ENCODE data around the gene FGD5.
"Not testable (repeated sequence)": the region's sequence is repeated elsewhere in the genome, so short reads cannot be mapped to it uniquely, and the experiment has no call there.

The FGD5 gene

DNA sequence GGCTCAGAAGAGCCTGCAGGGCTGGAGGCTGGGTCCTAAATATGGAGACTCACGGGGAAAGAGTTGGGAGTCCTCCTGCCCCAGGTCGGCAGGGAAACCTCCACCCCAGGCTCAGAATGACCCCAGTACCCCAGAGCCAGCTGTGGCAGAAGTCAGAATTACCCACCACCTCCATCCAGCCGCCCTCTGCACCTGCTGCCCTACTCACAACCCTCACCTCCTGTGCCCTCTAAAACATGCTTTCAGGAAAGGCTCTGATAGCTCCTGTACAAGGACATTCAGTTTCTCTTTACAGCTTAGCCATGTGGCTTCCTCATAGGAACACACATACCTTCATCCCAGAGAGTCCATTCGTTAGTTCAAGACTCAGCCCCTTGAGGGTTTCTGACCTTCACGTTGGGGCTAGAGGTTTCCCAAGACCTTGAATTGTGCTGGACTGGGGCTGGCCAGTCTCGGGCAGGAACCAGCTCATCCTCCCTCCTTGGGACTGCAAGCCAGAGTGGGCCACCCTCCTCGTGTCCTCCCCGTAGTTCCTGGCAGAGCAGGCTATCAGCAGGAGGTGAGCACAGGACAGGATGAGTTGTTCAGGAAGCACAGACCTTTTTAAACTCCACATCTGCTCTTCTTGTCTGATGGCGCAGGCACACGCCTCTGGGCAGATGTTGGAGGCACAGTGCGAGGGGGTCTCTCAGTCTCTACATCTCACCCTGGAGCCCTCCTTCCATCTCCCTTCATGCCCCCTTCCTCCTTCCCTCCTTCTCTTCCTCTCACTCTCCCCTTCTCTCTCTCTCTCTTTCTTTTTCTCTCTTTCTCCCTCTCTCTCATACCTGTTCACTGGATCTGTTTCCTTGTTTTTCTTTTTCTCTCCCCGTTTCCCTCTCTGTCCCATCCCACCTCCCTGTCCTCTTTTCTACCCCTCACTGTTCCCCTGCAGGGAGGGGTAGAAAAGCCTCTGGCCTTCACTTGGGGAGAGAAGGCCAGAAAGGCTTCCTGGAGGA is 72.7 kb downstream of the FGD5 start:
- H3K9me3 ChIP-seq (ENCODE audit: insufficient read depth, low read depth, low read length): no peaks in the 10 kb centered on the region
- no peak overlapping the region for H3K9ac ChIP-seq (ENCODE audit: low read depth, low read length)
- H3K27ac ChIP-seq (ENCODE audit: low read length): no peak overlapping the region
- H3K4me1 ChIP-seq (ENCODE audit: insufficient read depth, low read length): no peaks in the 10 kb centered on the region
- no peaks in the 10 kb centered on the region for H3K36me3 ChIP-seq (ENCODE audit: insufficient read depth, low read depth, low read length)
- H3K4me3 ChIP-seq (ENCODE audit: low read length): no peak overlapping the region
- no peaks in the 10 kb centered on the region for H3K27me3 ChIP-seq (ENCODE audit: insufficient read depth, low read length)

- Histone ChIP-seq H3K4me1 (ENCODE audit: insufficient read depth, low read length) (no peaks in the 10 kb centered on the region), H3K27me3 (ENCODE audit: insufficient read depth, low read length) (no peaks in the 10 kb centered on the region), H3K4me3 (ENCODE audit: low read length) (no peak overlapping the region), H3K36me3 (ENCODE audit: insufficient read depth, low read depth, low read length) (no peaks in the 10 kb centered on the region), H3K27ac (ENCODE audit: low read length) (no peak overlapping the region), H3K9me3 (ENCODE audit: insufficient read depth, low read depth, low read length) (no peaks in the 10 kb centered on the region), H3K9ac (ENCODE audit: low read depth, low read length) (no peak overlapping the region)
These were observed 73.5 kb downstream of the FGD5 start for GRCh38 chr3:14892226-14892625.

DNA sequence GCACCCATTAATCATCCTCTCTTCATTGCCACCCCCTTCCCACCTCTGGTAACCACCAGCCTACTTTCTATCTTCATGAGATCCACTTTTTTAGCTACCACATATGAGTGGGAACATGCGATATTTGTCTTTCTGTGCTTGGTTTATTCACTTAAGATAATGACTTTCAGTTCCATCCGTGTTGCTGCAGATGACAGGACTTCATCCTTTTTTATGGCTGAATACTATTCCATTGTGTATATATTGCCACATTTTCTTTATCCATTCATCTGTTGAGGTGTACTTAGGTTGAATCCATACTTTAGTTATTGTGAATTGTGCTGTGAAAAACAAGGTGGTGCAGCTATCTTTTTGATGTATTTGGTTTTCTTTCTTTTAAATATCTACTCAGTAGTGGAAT is 75.3 kb downstream of the FGD5 start:
- Histone ChIP-seq H3K4me3 (ENCODE audit: low read length) (no peak overlapping the region), H3K36me3 (ENCODE audit: insufficient read depth, low read depth, low read length) (no peaks in the 10 kb centered on the region), H3K9me3 (ENCODE audit: insufficient read depth, low read depth, low read length) (no peaks in the 10 kb centered on the region), H3K9ac (ENCODE audit: low read depth, low read length) (no peak overlapping the region), H3K27me3 (ENCODE audit: insufficient read depth, low read length) (no peaks in the 10 kb centered on the region), H3K27ac (ENCODE audit: low read length) (no peak overlapping the region), H3K4me1 (ENCODE audit: insufficient read depth, low read length) (no peaks in the 10 kb centered on the region; the same call in 1 of the 2 replicates)

DNA sequence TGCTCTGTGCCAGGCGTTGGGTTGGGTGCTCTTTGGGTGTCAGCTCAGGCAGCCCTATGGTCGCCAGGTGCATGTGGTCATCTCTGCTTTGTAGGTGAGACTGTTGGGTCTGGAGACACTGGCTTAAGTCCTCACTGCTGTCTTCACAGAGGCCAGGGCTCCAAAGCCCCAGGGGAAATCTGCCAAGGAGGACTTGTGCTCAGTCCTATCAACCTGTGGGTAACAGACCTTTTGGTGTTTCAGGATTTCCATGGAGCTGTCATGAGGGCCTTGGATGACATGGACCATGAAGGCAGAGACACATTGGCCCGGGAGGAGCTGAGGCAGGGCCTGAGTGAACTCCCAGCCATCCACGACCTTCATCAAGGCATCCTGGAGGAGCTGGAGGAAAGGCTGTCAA is 78.5 kb downstream of the FGD5 start:
- no peaks in the 10 kb centered on the region for H3K36me3 ChIP-seq (ENCODE audit: insufficient read depth, low read depth, low read length)
- no peak overlapping the region for H3K4me3 ChIP-seq (ENCODE audit: low read length)
- H3K27ac ChIP-seq (ENCODE audit: low read length): no peak overlapping the region
- no peaks in the 10 kb centered on the region for H3K27me3 ChIP-seq (ENCODE audit: insufficient read depth, low read length)
- H3K4me1 ChIP-seq (ENCODE audit: insufficient read depth, low read length): peaks cover 14% of the 10 kb centered on the region; the same call in 1 of the 2 replicates
- no peak overlapping the region for H3K9ac ChIP-seq (ENCODE audit: low read depth, low read length)
- H3K9me3 ChIP-seq (ENCODE audit: insufficient read depth, low read depth, low read length): no peaks in the 10 kb centered on the region

GRCh38 chr3:14898929-14899328 is 80.2 kb downstream of the FGD5 start:
- Histone ChIP-seq H3K4me3 (ENCODE audit: low read length) (no peak overlapping the region), H3K4me1 (ENCODE audit: insufficient read depth, low read length) (peaks cover 14% of the 10 kb centered on the region; the same call in 1 of the 2 replicates), H3K9me3 (ENCODE audit: insufficient read depth, low read depth, low read length) (no peaks in the 10 kb centered on the region), H3K27me3 (ENCODE audit: insufficient read depth, low read length) (no peaks in the 10 kb centered on the region), H3K27ac (ENCODE audit: low read length) (no peak overlapping the region), H3K36me3 (ENCODE audit: insufficient read depth, low read depth, low read length) (no peaks in the 10 kb centered on the region), H3K9ac (ENCODE audit: low read depth, low read length) (no peak overlapping the region)

DNA sequence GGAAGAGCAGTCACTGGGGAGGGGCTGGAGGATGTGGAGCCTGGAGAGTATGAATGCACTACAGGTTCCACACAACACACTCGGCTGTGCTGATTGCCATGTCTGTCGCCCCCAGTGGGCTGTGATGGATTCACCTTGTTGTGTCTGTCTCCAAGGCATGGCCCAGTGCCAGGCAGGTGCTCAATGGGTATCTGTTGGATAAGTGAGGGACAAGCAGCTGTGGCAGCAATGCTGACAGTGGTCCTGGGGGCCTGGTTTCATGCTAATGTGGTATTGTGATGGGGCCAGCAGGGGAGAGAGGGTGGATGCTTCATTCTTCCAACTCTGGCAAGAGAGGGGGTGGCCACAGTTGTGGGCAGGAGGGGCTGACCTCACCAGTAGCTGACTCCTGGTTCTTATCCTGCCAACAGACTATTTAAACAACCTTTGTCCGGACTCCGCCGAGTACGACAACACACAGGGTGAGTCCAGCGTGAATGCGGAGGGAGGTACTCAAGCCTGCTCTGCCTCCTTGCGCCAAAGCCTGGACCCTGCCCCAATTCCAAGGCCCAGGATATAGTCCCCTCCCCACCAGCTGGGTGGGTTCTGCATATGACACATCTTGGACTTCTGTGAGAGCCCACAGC is 81.3 kb downstream of the FGD5 start:
- H3K27me3 ChIP-seq (ENCODE audit: insufficient read depth, low read length): no peaks in the 10 kb centered on the region
- no peaks in the 10 kb centered on the region for H3K36me3 ChIP-seq (ENCODE audit: insufficient read depth, low read depth, low read length)
- H3K4me1 ChIP-seq (ENCODE audit: insufficient read depth, low read length): peaks cover 14% of the 10 kb centered on the region; the same call in 1 of the 2 replicates
- H3K9me3 ChIP-seq (ENCODE audit: insufficient read depth, low read depth, low read length): no peaks in the 10 kb centered on the region; the same call in 1 of the 2 replicates
- no peak overlapping the region for H3K9ac ChIP-seq (ENCODE audit: low read depth, low read length)
- no peak overlapping the region for H3K27ac ChIP-seq (ENCODE audit: low read length)
- no peak overlapping the region for H3K4me3 ChIP-seq (ENCODE audit: low read length)

DNA sequence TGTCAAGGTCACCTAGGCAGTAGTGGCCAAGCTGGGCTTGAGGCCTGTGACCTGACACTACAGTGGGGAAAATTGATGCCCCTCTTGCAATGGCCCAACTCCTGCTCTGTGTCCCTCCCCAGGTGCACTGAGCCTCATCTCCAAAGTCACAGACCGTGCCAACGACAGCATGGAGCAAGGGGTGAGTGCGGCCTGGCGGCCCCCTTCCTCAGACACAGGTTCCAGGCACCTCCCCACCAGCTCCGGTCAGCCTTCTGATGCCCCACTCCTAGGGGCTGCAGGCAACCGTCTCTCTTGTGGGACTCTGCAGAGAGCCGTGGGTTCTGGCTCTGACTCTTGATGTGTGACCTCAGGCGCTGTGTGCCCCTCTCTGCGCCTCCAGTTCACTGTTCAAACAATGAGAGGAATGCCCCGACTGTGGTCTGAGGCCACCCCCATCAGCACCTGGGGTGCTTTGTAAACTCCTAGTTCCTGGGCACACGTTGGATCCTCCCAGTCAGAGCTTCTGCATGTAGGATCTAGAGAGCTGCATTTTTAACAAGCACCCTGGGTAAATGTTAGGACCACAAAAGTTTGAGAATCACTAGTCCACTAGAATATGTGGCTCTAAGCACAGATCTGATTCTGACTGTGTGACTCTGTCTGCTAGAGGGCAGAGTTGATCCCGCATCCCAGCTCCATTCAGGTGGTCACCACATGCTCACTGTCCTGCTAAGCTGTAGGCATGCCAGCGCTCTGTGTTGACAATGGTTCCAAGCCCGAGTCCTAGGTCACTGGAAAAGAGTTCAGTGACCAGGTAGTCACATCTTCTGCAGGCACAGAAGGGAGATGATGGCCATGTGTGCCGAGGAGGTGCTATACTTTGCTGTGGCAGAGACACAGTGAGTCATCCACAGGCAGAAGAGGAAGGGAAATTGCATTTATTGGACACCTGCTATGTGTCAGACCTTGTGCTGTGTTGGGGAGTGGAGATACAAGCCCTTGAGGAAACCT is 82.4 kb downstream of the FGD5 start:
- Histone ChIP-seq H3K27me3 (ENCODE audit: insufficient read depth, low read length) (no peaks in the 10 kb centered on the region), H3K27ac (ENCODE audit: low read length) (no peak overlapping the region), H3K9ac (ENCODE audit: low read depth, low read length) (no peak overlapping the region)

GRCh38 chr3:14902719-14903118 is 84.0 kb downstream of the FGD5 start:
- Histone ChIP-seq H3K27me3 (ENCODE audit: insufficient read depth, low read length) (no peaks in the 10 kb centered on the region), H3K27ac (ENCODE audit: low read length) (no peak overlapping the region), H3K4me3 (ENCODE audit: low read length) (no peak overlapping the region), H3K4me1 (ENCODE audit: insufficient read depth, low read length) (peaks cover 14% of the 10 kb centered on the region; the same call in 1 of the 2 replicates), H3K9ac (ENCODE audit: low read depth, low read length) (no peak overlapping the region), H3K36me3 (ENCODE audit: insufficient read depth, low read depth, low read length) (no peaks in the 10 kb centered on the region), H3K9me3 (ENCODE audit: insufficient read depth, low read depth, low read length) (no peaks in the 10 kb centered on the region; the same call in 1 of the 2 replicates)

More for the DNA sequence above, 82.4 kb downstream of the FGD5 start:
- Histone ChIP-seq H3K4me1 (ENCODE audit: insufficient read depth, low read length) (peaks cover 14% of the 10 kb centered on the region; the same call in 1 of the 2 replicates), H3K36me3 (ENCODE audit: insufficient read depth, low read depth, low read length) (no peaks in the 10 kb centered on the region), H3K9me3 (ENCODE audit: insufficient read depth, low read depth, low read length) (no peaks in the 10 kb centered on the region; the same call in 1 of the 2 replicates), H3K4me3 (ENCODE audit: low read length) (no peak overlapping the region)

GRCh38 chr3:14903501-14903900 is 84.7 kb downstream of the FGD5 start:
- not testable (repeated sequence) for H3K36me3 ChIP-seq (ENCODE audit: insufficient read depth, low read depth, low read length); H3K27ac ChIP-seq (ENCODE audit: low read length); H3K4me3 ChIP-seq (ENCODE audit: low read length); H3K9ac ChIP-seq (ENCODE audit: low read depth, low read length); H3K27me3 ChIP-seq (ENCODE audit: insufficient read depth, low read length); H3K9me3 ChIP-seq (ENCODE audit: insufficient read depth, low read depth, low read length)
- H3K4me1 ChIP-seq (ENCODE audit: insufficient read depth, low read length): peaks cover 14% of the 10 kb centered on the region; the same call in 1 of the 2 replicates

DNA sequence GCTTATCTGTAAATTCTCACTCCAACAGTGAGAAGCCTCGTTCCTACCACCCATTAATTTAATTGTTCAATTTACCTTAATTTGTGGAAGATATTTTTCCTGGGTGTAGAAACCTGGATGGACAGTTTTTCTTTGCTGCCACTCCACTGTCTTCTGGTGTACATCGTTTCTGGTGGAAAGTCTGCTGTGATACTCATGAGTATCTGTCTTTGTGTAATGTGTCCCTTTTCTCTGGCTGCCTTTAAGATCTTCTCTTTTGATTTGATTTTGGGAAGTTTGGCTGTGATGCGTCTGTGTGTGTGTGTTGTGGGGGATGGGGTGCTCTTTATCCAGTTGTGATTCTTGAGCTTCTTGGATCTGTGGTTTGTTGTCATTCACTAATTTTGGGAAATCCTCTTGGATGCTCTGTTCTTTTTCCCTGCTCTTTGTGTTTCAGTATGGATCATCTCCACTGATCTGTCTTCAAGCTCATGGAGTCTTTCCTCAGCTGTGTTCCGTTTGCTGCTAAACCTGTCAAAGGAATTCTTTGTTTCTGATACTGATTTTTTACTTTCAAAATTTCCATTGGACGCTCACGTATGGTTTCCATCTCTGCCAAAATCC is 86.4 kb downstream of the FGD5 start:
- Histone ChIP-seq H3K27ac (ENCODE audit: low read length) (no peak overlapping the region), H3K4me3 (ENCODE audit: low read length) (no peak overlapping the region), H3K9me3 (ENCODE audit: insufficient read depth, low read depth, low read length) (no peaks in the 10 kb centered on the region; the same call in 1 of the 2 replicates), H3K9ac (ENCODE audit: low read depth, low read length) (no peak overlapping the region), H3K4me1 (ENCODE audit: insufficient read depth, low read length) (peaks cover 10% of the 10 kb centered on the region; the same call in 1 of the 2 replicates), H3K27me3 (ENCODE audit: insufficient read depth, low read length) (no peaks in the 10 kb centered on the region), H3K36me3 (ENCODE audit: insufficient read depth, low read depth, low read length) (no peaks in the 10 kb centered on the region)
